Gastroesophageal sphincter (tissue), 3 donors: ENCODE data around the gene AUTS2.

ENCODE experiments used
- POLR2A ChIP-seq, 2 donors: fragments of 450-650 bp; IDR thresholded peaks; one replicate each; pipeline ENCODE4 v1.6.1; 2017; ENCODE audit warnings: antibody characterized with exemption in 2 of 2, mild to moderate bottlenecking in 2 of 2, moderate library complexity in 1 of 2
- TF ChIP-seq, protein P1 (sequence below), 4 experiments: fragments of 200-600 bp in 2 of 4; fragments of 450-650 bp in 2 of 4; sonication (generic) in 1 of 4; IDR thresholded peaks; one replicate each; pipeline ENCODE4 v1.5.1; 2017 to 2019; ENCODE audit warnings: antibody characterized with exemption in 4 of 4, mild to moderate bottlenecking in 2 of 4, moderate library complexity in 2 of 4

DNA sequence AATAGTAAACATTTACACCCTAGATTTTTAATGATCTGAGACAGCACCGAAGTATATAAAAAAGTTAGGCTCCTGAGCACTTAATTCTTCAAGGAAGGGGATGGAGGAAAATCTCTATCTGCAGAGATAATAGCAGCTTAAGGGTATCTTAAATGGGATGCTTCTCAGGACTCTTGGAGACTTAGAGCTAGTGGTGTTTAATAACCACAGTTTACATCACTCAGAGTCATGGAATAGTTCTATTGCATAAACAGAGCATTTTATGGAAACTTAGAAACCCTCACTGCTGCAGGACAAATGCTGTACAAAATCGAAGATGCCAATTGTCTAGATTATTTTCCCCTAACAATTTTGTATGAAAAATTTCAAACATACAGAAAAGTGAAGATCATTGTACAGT lies 1134.8 kb downstream of the AUTS2 start:
- TF ChIP-seq, protein P1, sequence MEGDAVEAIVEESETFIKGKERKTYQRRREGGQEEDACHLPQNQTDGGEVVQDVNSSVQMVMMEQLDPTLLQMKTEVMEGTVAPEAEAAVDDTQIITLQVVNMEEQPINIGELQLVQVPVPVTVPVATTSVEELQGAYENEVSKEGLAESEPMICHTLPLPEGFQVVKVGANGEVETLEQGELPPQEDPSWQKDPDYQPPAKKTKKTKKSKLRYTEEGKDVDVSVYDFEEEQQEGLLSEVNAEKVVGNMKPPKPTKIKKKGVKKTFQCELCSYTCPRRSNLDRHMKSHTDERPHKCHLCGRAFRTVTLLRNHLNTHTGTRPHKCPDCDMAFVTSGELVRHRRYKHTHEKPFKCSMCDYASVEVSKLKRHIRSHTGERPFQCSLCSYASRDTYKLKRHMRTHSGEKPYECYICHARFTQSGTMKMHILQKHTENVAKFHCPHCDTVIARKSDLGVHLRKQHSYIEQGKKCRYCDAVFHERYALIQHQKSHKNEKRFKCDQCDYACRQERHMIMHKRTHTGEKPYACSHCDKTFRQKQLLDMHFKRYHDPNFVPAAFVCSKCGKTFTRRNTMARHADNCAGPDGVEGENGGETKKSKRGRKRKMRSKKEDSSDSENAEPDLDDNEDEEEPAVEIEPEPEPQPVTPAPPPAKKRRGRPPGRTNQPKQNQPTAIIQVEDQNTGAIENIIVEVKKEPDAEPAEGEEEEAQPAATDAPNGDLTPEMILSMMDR (IDR thresholded peaks at IDR 0.05), result no peak
- TF ChIP-seq POLR2A (IDR thresholded peaks at IDR 0.05), result no peak
